SU-DHL-6 (cell line): Measurements from ENCODE around the gene HNRNPLL.
"Not testable (repeated sequence)": the region's sequence is repeated elsewhere in the genome, so short reads cannot be mapped to it uniquely, and the experiment has no call there.

Source experiments
- H2AFZ ChIP-seq: fragments of 200-600 bp; sonication (generic); 2 replicates; pipeline ENCODE4 v1.6.1; 2014; ENCODE audit warnings: low read depth, mild to moderate bottlenecking, moderate library complexity, mixed read lengths, antibody characterized with exemption, low read length; ENCODE audit not compliant: severe bottlenecking
- H3F3A ChIP-seq: fragments of 200-600 bp; shearing (Covaris generic); 2 replicates; pipeline ENCODE4 v1.6.0; 2016; ENCODE audit warnings: antibody characterized with exemption, mild to moderate bottlenecking; ENCODE audit not compliant: insufficient read depth
- H3K27ac ChIP-seq: fragments of 200-600 bp; sonication (generic); 2 replicates; pipeline ENCODE4 v1.5.1; 2016; ENCODE audit warnings: low read depth, mild to moderate bottlenecking, low read length, moderate library complexity, mixed read lengths
- H3K27me3 ChIP-seq: fragments of 200-600 bp; sonication (generic), shearing (Covaris generic); 2 replicates; pipeline ENCODE4 v1.6.0; 2014; ENCODE audit warnings: mild to moderate bottlenecking, low read length
- H3K36me3 ChIP-seq: fragments of 200-600 bp; sonication (generic); 2 replicates; pipeline ENCODE4 v1.6.1; 2014; ENCODE audit warnings: mild to moderate bottlenecking, low read length, mixed read lengths
- H3K4me2 ChIP-seq: fragments of 300-600, 200-600 bp; shearing (Covaris generic), sonication (generic); 2 replicates; pipeline ENCODE4 v1.6.0; 2014; ENCODE audit warnings: low read length, low read depth, mild to moderate bottlenecking; ENCODE audit not compliant: poor library complexity, severe bottlenecking
- H3K4me3 ChIP-seq: fragments of 200-600 bp; sonication (generic); 2 replicates; pipeline ENCODE4 v1.5.1; 2014; ENCODE audit warnings: antibody characterized with exemption, low read length, mild to moderate bottlenecking, mixed read lengths; ENCODE audit not compliant: insufficient read depth, poor library complexity, severe bottlenecking
- H3K79me2 ChIP-seq: fragments of 200-600 bp; sonication (generic); 2 replicates; pipeline ENCODE4 v1.6.1; 2014; ENCODE audit warnings: mild to moderate bottlenecking, low read length, moderate library complexity; ENCODE audit not compliant: insufficient read depth
- H3K9ac ChIP-seq: fragments of 200-600 bp; sonication (generic); 2 replicates; pipeline ENCODE4 v1.7.0; 2014; ENCODE audit warnings: mild to moderate bottlenecking, low read length
- H3K9me2 ChIP-seq: fragments of 200-600 bp; sonication (generic); replicated peaks from 2 replicates; pipeline ENCODE4 v1.6.1; 2014; ENCODE audit warnings: low read length; ENCODE audit not compliant: insufficient read depth
- H3K9me3 ChIP-seq: fragments of 200-600 bp; sonication (generic); 2 replicates; pipeline ENCODE4 v1.6.1; 2014; ENCODE audit warnings: low read length, mixed read lengths; ENCODE audit not compliant: insufficient read depth
- H4K20me1 ChIP-seq: fragments of 200-600 bp; sonication (generic); 2 replicates; pipeline ENCODE4 v1.6.1; 2014; ENCODE audit warnings: low read depth, mild to moderate bottlenecking, antibody characterized with exemption, low read length, moderate library complexity, mixed read lengths
- EZH2phosphoT487 ChIP-seq: fragments of 200-600 bp; sonication (generic), shearing (Covaris generic); conservative IDR thresholded peaks from 2 replicates; pipeline ENCODE4 v1.6.1; 2018; ENCODE audit warnings: mild to moderate bottlenecking, antibody characterized with exemption, low read length, moderate library complexity, mixed read lengths
- TF ChIP-seq, protein P1 (sequence below): fragments of 200-600 bp; sonication (generic); IDR thresholded peaks from one replicate; pipeline ENCODE4 v1.5.1; 2017; ENCODE audit warnings: antibody characterized with exemption, mild to moderate bottlenecking, low read length, moderate library complexity; ENCODE audit not compliant: insufficient read depth, poor library complexity, severe bottlenecking

The HNRNPLL gene

DNA sequence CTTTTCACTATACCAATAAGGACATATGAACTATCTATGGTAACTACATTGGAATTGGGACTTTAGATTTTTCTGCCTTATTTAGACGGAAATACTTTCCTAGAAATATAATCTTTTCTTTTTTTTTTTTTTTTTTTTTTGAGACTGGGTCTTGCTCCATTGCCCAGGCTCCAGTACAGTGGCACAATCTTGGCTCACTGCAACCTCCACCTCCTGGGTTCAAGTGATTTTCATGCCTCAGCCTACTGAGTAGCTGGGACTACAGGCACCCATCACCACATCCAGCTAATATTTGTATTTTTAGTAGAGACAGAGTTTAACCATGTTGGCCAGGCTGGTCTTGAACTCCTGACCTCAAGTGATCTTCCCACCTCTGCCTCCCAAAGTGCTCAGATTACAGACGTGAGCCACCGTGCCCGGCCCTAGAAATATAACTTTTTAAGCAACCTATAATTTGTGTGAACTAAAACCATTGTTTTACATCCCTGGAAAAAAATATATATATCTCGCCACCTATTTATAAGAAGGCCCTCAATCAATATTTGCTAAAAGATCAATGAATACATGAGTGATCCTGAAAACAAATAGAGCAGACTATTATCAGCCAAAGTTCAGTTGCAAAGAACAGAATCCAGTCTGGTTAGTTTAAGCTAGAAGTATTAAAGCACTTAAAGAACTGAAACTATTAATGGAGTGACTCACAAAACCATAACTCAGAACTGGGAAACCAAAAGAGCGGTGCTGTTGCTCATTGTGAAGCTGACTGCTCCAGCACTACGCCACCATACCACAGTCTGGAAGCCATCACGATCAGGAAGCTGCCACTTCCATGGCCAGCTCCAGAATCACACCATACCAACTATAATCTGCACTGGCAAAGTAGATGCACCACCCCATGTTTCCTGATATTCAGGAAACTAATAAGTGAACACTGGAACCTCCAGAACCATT is 8.4 kb upstream of the HNRNPLL start:
- no peak overlapping the region for H3K4me2 ChIP-seq
- H4K20me1 ChIP-seq, result 0 out of 2 replicates have a peak, but pooled peaks cover 3% of the 10 kb centered on the region
- H3K9me2 ChIP-seq, result no peaks in the 10 kb centered on the region
- H3F3A ChIP-seq, result no peaks in the 10 kb centered on the region
- no peak overlapping the region for H2AFZ ChIP-seq
- no peaks in the 10 kb centered on the region for H3K9me3 ChIP-seq
- no peaks in the 10 kb centered on the region for H3K79me2 ChIP-seq
- H3K4me3 ChIP-seq, result no peak overlapping the region
- no peaks in the 10 kb centered on the region for H3K27me3 ChIP-seq
- H3K36me3 ChIP-seq, result no peaks in the 10 kb centered on the region
- no peak overlapping the region for H3K9ac ChIP-seq
- no peak overlapping the region for H3K27ac ChIP-seq
- TF ChIP-seq EZH2phosphoT487, result no peak
- TF ChIP-seq, protein P1, sequence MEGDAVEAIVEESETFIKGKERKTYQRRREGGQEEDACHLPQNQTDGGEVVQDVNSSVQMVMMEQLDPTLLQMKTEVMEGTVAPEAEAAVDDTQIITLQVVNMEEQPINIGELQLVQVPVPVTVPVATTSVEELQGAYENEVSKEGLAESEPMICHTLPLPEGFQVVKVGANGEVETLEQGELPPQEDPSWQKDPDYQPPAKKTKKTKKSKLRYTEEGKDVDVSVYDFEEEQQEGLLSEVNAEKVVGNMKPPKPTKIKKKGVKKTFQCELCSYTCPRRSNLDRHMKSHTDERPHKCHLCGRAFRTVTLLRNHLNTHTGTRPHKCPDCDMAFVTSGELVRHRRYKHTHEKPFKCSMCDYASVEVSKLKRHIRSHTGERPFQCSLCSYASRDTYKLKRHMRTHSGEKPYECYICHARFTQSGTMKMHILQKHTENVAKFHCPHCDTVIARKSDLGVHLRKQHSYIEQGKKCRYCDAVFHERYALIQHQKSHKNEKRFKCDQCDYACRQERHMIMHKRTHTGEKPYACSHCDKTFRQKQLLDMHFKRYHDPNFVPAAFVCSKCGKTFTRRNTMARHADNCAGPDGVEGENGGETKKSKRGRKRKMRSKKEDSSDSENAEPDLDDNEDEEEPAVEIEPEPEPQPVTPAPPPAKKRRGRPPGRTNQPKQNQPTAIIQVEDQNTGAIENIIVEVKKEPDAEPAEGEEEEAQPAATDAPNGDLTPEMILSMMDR, result no peak

DNA sequence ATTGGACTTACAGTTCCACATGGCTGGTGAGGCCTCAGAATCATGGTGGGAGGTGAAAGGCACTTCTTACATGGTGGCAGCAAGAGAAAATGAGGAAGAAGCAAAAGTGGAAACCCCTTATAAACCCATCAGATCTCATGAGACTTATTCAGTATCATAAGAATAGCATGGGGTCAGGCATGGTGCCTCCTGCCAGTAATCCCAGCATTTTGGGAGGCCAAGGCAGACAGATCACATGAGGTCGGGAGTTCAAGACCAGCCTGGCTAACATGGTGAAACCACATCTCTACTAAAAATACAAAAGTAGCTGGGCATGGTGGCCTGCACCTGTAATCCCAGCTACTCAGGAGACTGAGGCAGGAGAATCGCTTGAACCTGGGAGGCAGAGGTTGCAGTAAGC is 6.5 kb upstream of the HNRNPLL start:
- H3K4me2 ChIP-seq, H3K36me3 ChIP-seq, H4K20me1 ChIP-seq, H3F3A ChIP-seq, H3K27ac ChIP-seq, H3K9ac ChIP-seq, H2AFZ ChIP-seq, H3K9me2 ChIP-seq, H3K9me3 ChIP-seq, H3K79me2 ChIP-seq, H3K27me3 ChIP-seq, H3K4me3 ChIP-seq: not testable (repeated sequence)

DNA sequence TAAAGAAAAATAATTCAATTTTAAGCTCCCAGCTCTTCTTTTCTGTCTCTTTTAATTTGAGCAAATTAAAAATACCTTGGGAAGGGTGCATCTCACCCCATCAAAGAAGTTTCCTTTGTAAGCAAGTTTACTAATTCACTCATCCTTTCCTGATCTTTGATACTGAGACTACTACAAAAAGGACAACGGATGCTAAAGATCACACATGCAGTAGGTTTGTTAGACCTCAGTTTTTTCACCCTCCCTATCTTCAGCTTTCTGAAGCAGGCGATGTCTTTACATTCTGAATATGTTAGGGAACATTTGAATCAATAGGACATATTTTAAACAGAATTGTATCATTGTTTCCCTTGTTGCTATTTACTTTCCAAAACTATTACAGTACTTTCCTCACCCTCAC is 6.0 kb upstream of the HNRNPLL start:
- H2AFZ ChIP-seq, result no peak overlapping the region
- H3K27me3 ChIP-seq, result no peaks in the 10 kb centered on the region
- no peak overlapping the region for H3K27ac ChIP-seq
- no peaks in the 10 kb centered on the region for H3K36me3 ChIP-seq
- H3K4me2 ChIP-seq, result no peak overlapping the region
- no peak overlapping the region for H3K4me3 ChIP-seq
- H4K20me1 ChIP-seq, result 0 out of 2 replicates have a peak, but pooled peaks cover 3% of the 10 kb centered on the region
- no peaks in the 10 kb centered on the region for H3F3A ChIP-seq
- H3K9me2 ChIP-seq, result no peaks in the 10 kb centered on the region
- no peak overlapping the region for H3K9ac ChIP-seq
- TF ChIP-seq, protein P1, result no peak
- TF ChIP-seq EZH2phosphoT487, result no peak
- no peaks in the 10 kb centered on the region for H3K9me3 ChIP-seq
- H3K79me2 ChIP-seq, result no peaks in the 10 kb centered on the region

DNA sequence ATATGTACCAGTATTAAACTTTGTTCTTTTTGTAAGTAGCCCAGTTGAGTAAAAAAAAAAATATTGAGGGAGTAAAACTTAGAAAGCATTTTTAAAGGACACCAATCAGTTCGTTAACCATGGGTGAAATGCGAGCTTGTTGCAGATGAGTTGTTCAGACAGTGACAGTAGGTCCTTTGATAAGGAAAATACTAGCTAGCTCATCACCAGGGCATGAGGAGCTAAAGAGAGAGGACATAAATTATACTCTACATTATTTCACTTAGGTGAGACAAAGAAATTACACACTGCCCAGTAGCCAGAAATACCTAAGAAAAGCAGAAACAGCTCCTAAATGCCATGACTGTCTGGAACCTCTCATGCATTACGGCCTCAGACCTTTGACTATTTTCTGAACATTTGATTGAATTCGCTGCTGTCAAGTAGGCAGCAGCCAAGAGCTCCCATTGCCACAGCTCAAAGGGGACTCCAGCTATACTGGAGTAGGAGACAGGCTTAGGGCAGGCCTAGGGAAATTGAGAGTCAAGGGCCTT is 2.6 kb upstream of the HNRNPLL start:
- Histone ChIP-seq H3K27me3 (no peaks in the 10 kb centered on the region), H3K4me2 (no peak overlapping the region), H3F3A (peaks cover 12% of the 10 kb centered on the region), H3K9me2 (no peaks in the 10 kb centered on the region), H3K27ac (no peak overlapping the region), H3K9ac (no peak overlapping the region), H3K9me3 (no peaks in the 10 kb centered on the region), H3K36me3 (no peaks in the 10 kb centered on the region), H4K20me1 (0 out of 2 replicates have a peak, but pooled peaks cover 3% of the 10 kb centered on the region), H3K4me3 (no peak overlapping the region), H3K79me2 (no peaks in the 10 kb centered on the region), H2AFZ (no peak overlapping the region)
- TF ChIP-seq, protein P1, result no peak
- TF ChIP-seq EZH2phosphoT487, result no peak
